GM18511 (cell line): Measurements from ENCODE around the gene NELL2.
"Not testable (repeated sequence)": the region's sequence is repeated elsewhere in the genome, so short reads cannot be mapped to it uniquely, and the experiment has no call there.

ENCODE experiments used
- ATAC-seq: cut with Tn5 transposase; IDR thresholded peaks from one replicate; pipeline ENCODE4 v1.9.1; 2021; ENCODE audit warnings: mild to moderate bottlenecking, moderate library complexity; ENCODE audit not compliant: unreplicated experiment

The NELL2 gene

DNA sequence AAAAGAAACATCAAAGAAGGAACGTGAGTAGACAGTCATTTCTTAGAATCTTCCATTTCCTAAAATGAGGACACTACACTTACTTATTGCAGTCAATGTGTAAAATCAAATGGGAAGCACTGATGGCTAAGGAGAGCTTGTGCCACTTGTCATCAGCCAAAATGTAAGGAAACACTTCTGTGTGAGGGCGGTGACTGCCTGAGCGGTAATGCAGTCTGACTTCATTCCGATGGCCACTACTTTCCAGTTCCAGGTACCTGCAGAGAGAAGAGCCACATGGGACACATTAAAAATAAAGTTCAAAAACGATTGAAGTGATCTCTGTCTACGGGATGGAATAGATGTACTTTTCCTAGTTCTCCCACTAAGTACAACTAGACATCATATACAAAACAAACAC lies 96.3 kb downstream of the NELL2 start:
- ATAC-seq = no peak

DNA sequence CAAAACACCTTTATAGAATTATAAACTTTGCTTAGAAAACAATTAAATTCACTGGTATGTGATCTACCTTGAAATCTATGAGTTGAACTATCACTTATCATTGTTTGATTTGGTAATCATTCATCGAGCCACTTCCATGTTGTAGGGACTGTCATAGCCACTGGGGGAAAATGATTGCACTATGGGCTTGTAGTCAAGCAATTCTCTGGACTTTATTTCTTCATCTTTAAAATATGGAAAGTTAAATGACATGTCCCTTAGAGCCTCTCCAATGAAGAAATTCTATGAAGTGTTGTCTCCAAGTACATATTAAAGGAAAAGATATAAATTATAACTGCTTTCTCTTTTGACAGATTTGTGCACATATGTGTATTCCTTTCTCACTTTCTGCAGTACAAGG lies 97.3 kb downstream of the NELL2 start:
- ATAC-seq = no peak

DNA sequence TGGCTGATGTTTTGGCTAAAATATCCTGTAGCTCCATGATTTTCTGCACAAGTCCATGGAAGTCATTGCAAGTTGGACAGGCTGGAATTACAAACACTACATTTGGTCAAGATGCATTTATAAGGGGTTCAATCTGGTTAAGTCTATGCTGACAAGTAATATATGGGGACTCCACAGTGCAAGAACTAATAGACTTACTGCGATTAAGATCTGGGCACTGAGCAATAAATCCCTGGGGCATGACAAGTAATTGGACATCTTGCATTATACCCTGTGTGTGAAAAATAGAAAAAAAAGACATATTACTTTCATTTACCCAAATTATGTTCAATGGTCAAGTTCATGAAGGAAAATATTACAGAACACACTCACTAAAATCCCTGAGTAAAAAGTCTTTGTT lies 99.1 kb downstream of the NELL2 start:
- ATAC-seq = no peak

DNA sequence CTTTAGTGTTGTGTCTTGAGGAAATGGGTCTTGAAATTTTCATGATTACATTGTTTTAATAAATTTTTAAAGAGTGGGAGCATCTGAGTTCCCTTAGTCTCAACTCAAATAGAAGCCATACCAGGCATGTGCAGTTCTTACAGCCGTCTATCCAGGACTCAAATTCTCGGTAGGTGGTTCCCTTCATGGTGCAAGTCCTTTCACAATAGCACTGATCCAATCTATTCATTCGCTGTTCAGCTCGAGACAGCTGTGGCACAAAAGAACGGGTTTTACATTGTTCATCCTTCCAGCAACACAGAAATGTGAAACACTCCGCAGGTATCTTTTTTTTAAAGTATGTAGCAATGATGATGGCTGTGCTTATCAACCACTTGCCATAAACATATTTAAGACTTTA lies 100.2 kb downstream of the NELL2 start:
- ATAC-seq = no peak

DNA sequence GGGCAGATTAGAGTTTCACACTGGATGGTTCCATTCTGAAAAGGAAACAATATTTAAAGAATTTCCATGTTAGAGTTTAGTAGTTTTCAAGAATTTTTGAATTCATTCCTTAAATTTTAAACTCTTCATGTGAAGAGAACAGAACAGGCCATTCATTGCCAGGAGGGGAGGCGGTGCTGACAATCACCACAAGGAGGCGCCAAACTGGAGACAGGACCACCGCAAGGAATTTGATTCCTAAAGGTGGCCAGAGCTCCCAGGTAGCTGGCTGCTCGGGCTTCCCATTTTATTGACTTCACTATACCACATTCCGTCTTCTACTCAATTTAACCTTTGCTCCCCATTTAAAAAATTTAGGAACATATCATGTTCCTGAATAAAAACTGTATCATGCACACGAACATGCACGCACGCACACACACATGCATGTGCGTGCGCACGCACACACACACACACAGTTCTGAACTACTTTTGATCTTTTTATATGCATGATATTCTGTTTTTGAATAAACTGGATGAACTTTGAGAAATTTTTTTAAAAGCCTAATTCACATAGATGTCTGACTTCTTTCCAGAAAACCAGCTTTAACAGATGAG lies 101.2 kb downstream of the NELL2 start:
- no peak for ATAC-seq

DNA sequence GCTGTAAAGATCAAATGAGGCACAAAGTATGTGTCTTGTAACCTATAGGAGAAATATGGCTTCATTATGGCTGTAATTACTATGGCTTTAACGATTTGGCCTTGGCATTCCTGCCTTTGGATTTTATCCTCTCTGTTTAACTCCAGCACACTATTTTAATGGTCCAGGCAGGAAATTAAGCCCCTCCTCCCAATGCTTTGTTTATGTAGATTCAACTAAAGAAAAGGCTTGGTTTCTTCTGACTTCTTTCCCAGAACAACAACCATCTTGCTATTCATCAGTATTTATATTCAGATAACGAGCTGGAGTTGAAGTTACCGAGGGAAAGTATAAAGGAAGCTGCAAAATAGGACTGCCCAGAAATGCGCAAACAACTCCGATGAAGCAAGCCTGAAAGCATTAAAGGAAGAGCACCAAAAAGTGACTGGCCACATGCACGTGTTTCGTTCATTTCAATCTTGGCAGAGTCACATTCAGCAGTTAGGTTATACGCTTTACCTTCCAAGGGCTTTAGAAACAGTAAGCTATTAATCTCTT lies 104.6 kb downstream of the NELL2 start:
- no peak for ATAC-seq

DNA sequence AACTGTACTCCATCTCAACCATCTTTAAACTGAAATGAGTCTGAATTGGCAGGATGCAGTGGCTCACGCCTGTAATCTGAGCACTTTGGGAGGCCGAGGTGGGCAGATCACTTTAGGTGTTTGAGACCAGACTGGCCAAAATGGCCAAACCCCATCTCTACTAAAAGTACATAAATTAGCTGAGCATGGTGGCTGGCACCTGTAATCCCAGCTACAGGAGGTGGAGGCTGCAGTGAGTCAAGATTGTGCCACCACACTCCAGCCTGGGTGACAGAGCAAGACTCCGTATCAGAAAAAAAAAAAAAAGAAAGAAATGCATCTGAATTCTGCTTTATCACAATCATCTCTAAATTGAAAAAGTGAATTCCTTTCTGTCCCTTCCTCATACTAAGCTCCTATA lies 110.3 kb downstream of the NELL2 start:
- ATAC-seq = no peak

DNA sequence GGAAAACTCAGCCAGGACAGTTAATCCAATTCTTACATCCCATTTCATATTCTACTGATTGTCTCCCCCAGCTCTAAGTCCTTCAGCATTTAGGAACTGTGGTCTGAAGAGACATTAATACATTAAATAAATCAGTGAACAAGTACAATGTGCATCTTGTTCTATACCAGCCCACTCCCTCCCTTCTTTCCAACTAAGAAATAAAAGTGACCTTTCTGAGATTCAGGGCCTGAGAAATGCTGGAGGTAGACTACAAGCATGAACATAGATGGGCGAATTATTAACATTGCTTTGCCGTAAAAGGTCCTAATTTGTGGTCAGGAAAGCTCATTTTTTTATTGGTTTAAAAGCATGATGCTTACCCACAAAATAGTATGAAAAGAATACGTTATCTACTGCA lies 113.1 kb downstream of the NELL2 start:
- no peak for ATAC-seq

DNA sequence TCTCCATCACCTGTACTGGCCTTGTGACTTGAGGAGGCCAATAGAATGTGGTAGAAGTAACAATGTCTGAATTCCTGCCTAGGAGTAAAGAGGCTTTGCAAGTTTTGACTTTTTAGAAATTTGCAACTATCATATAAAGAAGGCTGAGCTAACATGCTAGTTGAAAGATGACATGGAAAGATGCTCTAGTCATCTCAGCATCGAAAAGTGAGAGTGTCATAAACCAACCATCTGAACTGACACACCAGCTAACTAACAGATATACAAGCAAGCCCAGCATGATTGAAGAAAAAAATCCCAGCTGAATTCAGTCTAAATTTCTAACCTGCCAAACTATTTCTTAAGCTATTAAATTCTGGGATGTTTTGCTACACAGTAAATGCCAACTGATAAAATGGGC lies 116.8 kb downstream of the NELL2 start:
- no peak for ATAC-seq

DNA sequence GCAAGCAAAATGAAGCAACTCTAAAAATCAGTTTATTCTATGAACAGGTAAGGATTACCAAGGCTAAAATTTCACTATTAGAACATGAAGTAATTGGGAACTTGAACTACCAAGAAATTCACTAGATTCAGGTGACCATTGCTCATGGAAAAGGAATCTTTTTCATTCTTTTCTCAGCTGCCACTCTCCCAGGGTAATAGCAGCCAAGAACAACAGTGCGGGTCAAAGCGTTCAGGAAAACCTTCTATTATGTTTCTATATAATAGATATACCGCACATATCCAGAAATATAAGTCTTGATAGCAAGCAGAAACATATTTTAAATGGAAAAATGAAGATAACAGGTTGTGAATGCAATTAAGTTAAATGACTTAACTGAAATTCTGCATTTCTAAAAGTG lies 125.6 kb downstream of the NELL2 start:
- ATAC-seq = no peak

DNA sequence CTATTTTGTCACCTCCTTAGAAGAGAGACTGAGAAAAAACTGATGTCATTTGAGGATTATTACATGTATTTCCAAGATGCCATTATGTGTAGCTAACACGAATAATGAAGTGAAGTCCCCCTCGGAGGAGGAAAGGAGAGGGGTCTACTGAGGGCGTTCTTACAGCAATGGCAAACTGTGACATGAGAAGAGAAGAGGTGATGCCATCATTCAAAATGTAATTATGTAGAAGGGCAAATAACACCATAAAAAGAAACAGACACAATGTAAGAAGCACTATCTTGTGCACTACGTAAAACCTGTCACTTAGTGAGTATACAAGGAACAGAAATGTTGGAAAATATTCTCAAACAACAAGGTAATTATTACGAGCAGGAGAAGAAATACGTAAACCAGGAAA lies 126.5 kb downstream of the NELL2 start:
- no peak for ATAC-seq

DNA sequence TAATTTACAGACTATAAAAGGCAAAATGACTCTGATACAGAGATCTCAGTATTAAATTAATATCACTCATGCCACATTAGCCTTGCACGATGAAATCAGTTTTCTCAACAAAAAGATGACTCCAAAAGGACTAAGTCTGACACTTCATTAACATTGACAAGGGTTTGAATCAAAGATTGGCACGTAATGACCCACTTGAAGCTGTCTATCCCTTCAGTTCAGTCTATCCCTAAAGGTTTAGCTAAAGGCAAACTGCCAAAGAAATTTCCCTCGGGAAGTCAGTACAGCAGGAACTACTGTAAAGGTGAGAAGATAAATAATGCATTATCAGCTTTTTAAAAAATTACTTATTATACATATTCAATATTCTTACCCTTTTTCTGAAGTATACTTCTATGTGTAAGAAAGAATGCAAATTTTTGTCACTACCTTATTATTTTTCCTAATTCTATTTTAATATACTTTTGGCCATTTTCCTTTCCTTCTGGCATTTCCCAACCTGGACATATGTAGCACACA lies 127.1 kb downstream of the NELL2 start:
- no peak for ATAC-seq

DNA sequence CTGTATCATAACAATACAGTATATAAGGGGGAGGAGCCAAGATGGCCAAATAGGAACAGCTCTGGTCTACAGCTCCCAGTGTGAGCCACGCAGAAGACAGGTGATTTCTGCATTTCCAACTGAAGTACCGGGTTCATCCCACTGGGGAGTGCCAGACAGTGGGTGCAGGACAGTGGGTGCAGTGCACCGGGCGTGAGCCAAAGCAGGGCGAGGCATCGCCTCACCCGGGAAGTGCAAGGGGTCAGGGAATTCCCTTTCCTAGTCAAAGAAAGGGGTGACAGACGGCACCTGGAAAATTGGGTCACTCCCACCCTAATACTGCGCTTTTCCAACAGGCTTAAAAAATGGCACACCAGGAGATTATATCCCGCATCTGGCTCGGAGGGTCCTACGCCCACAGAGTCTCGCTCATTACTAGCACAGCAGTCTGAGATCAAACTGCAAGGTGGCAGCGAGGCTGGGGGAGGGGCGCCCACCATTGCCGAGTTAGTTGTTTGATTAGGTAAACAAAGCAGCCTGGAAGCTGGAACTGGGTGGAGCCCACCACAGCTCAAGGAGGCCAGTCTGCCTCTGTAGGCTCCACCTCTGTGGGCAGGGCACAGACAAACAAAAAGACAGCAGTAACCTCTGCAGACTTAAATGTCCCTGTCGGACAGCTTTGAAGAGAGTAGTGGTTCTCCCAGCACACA lies 134.7 kb downstream of the NELL2 start:
- not testable (repeated sequence) for ATAC-seq

DNA sequence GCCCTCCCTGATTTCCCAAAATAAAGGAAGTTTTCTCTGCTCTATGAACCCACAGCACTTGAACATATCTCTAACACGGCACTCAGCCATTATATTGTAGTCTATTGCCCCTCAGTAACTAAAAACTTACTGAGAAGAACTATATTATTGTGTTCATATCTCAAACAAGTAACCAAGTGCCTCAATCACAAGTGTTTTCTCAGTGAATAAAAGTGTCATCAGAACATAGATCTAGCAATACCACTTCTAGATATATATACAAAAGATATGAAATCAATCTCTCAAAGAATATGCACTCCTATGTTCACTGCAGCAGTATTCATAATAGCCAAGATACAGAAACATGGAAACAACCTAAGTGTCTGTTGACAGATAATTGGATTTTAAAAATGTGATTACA lies 138.1 kb downstream of the NELL2 start:
- no peak for ATAC-seq

DNA sequence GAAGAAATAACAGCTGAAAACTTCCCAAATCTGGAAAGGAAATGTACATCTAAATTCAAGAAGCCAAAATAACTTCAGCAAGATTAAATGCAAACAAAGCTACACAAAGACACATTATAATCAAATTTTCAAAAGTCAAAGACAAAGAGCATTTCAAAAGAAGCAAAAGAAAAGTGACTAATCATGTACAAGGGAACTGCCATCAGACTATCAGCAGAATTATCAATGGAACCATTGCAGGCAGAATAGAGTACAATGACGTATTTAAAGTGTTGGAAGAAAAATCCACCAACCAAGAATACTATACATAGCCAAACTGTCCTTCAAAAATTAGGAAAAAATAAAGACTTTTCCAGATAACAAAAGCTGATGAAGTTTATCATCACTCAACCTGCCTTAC lies 147.5 kb downstream of the NELL2 start:
- ATAC-seq = no peak

DNA sequence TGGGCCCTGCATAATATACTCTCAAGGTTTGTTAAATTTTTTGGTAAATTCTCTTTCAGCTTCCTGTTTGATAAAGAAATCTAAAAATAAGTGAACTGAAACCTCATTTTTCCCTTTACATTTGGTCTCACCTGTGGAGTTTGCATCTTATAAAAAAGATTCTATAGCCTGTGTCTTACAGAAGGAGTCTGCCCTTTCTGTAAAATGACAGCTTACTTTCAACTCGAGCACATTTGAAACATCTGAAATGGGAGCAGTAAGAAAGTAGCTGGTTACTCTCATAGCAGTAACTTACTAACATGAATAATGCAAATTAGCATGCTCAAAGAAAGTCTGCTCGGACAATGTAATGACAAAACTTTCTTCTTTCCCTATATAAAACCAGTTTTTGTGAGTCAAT lies 155.8 kb downstream of the NELL2 start:
- no peak for ATAC-seq

DNA sequence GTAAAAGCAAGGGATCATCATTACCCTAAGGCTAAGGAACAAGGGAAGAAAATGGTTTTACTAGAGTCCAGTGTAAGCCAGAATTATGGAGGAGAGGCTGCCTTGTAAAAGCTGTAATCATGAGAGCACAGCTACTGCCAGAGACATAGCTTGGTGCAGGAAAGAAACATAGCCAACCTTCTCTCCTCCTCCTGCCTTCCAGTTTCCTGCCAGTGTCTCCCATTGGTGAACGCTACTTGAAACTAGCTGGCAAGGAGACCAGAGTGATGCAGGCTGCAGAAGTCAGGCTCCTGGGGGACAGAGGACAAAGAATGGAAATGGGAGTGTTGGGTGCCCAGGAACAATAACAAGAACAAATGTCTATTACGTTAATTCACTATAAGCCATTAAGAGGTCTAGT lies 158.5 kb downstream of the NELL2 start:
- no peak for ATAC-seq

DNA sequence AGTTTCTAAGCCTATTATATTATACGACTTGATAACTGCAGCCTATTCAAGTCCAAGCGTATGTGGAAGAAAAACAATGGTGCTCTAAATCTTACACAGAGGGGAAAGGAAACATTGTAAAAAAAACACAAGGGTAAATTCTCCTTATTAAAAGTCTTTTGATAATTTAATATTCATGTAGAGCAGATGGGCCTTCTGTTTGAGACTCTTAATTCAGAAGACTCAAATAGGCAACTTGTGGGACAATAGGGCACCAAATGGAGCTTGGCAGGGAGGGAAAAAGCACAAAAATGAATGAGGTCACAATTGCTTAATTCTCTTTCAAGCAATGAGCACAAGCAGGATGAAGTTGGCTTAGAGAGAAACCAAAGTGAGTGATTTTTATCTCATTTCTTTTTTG lies 159.4 kb downstream of the NELL2 start:
- ATAC-seq = no peak

DNA sequence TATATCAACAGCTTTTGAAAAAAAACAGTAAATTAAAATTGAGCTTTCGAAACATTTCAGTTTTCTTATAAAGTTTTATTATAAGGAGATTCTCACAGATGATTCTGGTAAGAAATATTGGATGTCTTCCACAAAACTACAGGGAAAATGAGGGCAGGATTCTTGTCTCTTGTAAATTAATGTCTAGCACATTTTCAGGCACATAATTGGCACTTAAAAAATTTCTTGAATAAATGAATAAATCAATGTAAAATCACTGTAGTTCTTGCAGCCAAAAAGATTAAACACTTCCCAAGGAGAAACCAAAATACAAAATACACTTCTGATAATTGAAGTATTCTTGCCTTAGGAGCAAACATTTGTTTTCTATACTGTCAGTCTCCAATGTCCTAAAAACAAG lies 164.4 kb downstream of the NELL2 start:
- no peak for ATAC-seq

DNA sequence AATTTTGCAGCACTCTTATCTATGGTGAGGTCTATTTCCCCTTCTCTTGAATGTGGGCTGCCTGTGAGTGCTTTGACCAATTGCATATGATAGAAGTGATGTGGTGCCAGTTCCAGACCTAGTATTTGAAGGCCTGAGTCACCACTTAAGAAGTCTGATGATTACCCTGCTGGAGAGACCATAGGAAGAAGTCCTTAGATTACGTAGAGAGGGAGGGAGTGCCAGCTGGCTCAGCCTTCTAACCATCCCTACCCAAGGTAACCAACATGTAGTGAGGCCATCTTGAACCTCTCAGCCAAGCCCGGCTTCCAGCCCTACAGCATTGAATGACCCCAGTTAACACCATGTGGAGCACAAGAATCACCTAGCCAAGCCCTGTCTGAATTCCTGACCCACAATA lies 166.9 kb downstream of the NELL2 start:
- no peak for ATAC-seq

DNA sequence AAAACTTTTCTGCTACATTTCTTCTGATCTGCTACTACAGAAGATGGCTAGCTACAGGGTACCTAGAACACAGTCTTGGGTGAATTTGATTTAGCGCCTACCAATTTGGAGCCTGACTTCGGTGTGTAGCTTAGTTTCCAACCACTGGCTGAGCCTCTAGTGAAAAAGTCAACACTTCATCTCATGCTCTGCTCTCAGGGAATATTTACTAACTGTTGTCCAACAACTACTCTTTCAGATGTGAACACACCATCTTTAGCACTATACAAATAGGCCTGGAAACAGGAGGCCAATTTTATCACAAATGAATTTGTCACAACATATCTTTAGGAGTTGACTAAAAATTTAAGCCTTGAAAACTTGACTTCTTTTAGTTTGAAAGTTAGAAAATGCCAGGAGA lies 167.9 kb downstream of the NELL2 start:
- no peak for ATAC-seq

DNA sequence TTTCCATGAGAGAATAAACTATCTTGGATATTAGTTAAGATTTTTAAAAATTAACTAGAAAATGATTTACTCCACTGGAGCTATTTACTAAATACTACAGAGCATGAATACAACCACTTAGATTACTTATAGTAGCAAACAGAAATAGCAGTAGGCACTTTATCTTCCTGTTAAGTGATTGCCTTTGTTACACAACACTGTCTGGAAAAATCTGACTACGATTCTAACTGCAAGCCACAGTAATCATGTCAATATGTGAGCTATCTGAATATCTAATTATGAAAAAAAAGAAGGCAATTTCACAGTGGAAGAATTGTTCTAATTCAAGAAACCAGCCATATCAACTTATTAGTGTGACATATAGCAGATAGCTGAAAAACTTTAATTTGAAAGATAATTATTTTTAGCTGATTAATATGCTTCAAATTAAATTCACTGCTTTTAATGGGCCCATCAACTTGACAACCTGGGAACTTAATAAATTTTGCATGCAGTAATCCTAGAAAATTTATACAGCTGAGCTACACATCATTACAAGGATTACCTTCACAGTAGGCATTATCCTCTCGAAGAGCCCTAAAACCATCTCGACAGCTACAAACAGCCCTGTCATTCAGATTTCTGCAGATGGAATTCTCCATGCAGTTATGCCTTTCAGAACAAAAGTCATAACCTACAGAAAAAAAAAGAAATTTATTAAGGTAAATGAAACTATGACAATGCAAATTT lies 172.8 kb downstream of the NELL2 start:
- ATAC-seq = no peak
